ENCODE measurements around the gene RNF214. TPM values are rescaled to one million over a fixed set of nuclear protein-coding genes. Genes with fewer than 3 reads are reported as not detected.

Gene RNF214
- total RNA-seq, 1 experiment from 2014 or later, result 28.1 TPM

- BruUV-seq (replicated peaks), result no TSS peak
- Histone ChIP-seq H3K4me3 (no peak overlapping the region), H4K20me1 (ENCODE audit: insufficient read depth) (no peaks in the 10 kb centered on the region), H3K36me3 (ENCODE audit: low read depth) (no peaks in the 10 kb centered on the region), H3K4me1 (replicated peaks; ENCODE audit: insufficient read depth) (no peaks in the 10 kb centered on the region), H3K4me2 (no peak overlapping the region), H3K79me2 (ENCODE audit: low read depth) (no peaks in the 10 kb centered on the region), H3K27ac (no peak overlapping the region), H2AFZ (no peak overlapping the region), H3K9me2 (ENCODE audit: insufficient read depth) (no peaks in the 10 kb centered on the region), H3K9me3 (ENCODE audit: insufficient read depth, low read depth) (no peaks in the 10 kb centered on the region), H3F3A (ENCODE audit: insufficient read depth, low read depth) (no peaks in the 10 kb centered on the region), H3K27me3 (ENCODE audit: insufficient read depth, low read depth) (no peaks in the 10 kb centered on the region)
- TF ChIP-seq EZH2 (IDR thresholded peaks at IDR 0.05; ENCODE audit: low read depth) (no peak), CTCF (conservative IDR thresholded peaks at IDR 0.05) (no peak)
- no peak for DNase-seq
- CTCF ChIA-PET, result no interaction called here
- intact Hi-C loops (cut with micrococcal nuclease; ENCODE audit: unreplicated experiment), result no loop called here
- POLR2A ChIA-PET (ENCODE audit: unreplicated experiment), result interaction anchor here (0.6 kb wide), 1 partner anchor 75 kb away, joined by 6 read pairs; no protein-coding TSS in a partner anchor
Observed at GRCh38 chr11:117296881-117297280, 64.4 kb downstream of the RNF214 start.

DNA sequence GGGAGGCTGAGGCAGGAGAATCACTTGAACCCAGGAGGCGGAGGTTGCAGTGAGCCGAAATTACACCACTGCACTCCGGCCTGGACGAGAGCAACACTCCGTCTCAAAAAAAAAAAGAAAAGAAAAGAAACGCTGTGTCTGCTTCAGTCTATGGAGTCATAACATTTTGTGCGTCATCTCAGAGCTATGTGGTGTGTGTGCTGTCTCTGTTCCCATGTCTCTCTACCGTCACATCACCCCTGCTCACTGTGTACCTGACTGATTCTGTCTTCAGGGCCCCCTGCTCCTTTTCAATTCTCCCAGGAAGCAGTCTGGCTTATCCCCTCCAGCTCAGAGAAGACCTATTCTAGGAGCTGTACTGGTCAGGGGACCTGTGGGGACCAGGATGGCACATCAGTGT is 65.7 kb downstream of the RNF214 start:
- no peak overlapping the region for H3K4me3 ChIP-seq
- H3K36me3 ChIP-seq (ENCODE audit: low read depth), result no peaks in the 10 kb centered on the region
- H3K9me3 ChIP-seq (ENCODE audit: insufficient read depth, low read depth), result no peaks in the 10 kb centered on the region
- H3K4me1 ChIP-seq (replicated peaks; ENCODE audit: insufficient read depth), result no peaks in the 10 kb centered on the region
- TF ChIP-seq EZH2 (IDR thresholded peaks at IDR 0.05; ENCODE audit: low read depth) (no peak), CTCF (conservative IDR thresholded peaks at IDR 0.05) (no peak)
- H2AFZ ChIP-seq, result no peak overlapping the region
- H3F3A ChIP-seq (ENCODE audit: insufficient read depth, low read depth), result no peaks in the 10 kb centered on the region
- ChIA-PET CTCF (no interaction called here), POLR2A (ENCODE audit: unreplicated experiment) (no interaction called here)
- no peak overlapping the region for H3K27ac ChIP-seq
- H3K27me3 ChIP-seq (ENCODE audit: insufficient read depth, low read depth), result no peaks in the 10 kb centered on the region
- no peaks in the 10 kb centered on the region for H3K79me2 ChIP-seq (ENCODE audit: low read depth)
- H3K9me2 ChIP-seq (ENCODE audit: insufficient read depth), result no peaks in the 10 kb centered on the region
- no peak overlapping the region for H3K4me2 ChIP-seq
- no peak for DNase-seq
- H4K20me1 ChIP-seq (ENCODE audit: insufficient read depth), result no peaks in the 10 kb centered on the region
- intact Hi-C loops (cut with micrococcal nuclease; ENCODE audit: unreplicated experiment), result no loop called here
- BruUV-seq (replicated peaks), result no TSS peak

GRCh38 chr11:117299351-117300282 is 67.1 kb downstream of the RNF214 start:
- Histone ChIP-seq H2AFZ (no peak overlapping the region), H4K20me1 (ENCODE audit: insufficient read depth) (no peaks in the 10 kb centered on the region), H3K4me2 (no peak overlapping the region), H3K9me3 (ENCODE audit: insufficient read depth, low read depth) (no peaks in the 10 kb centered on the region), H3K4me3 (no peak overlapping the region), H3K36me3 (ENCODE audit: low read depth) (no peaks in the 10 kb centered on the region), H3K27me3 (ENCODE audit: insufficient read depth, low read depth) (no peaks in the 10 kb centered on the region), H3K27ac (no peak overlapping the region), H3K79me2 (ENCODE audit: low read depth) (no peaks in the 10 kb centered on the region), H3K9me2 (ENCODE audit: insufficient read depth) (no peaks in the 10 kb centered on the region), H3F3A (ENCODE audit: insufficient read depth, low read depth) (no peaks in the 10 kb centered on the region), H3K4me1 (replicated peaks; ENCODE audit: insufficient read depth) (no peaks in the 10 kb centered on the region)
- CTCF ChIA-PET, result interaction anchor here (0.7 kb wide), 1 partner anchor 128 kb away, joined by 4 read pairs; no protein-coding TSS in a partner anchor
- BruUV-seq (replicated peaks), result no TSS peak
- POLR2A ChIA-PET (ENCODE audit: unreplicated experiment), result no interaction called here
- DNase-seq, result no peak
- TF ChIP-seq EZH2 (IDR thresholded peaks at IDR 0.05; ENCODE audit: low read depth) (no peak), CTCF (conservative IDR thresholded peaks at IDR 0.05) (no peak)
- intact Hi-C loops (cut with micrococcal nuclease; ENCODE audit: unreplicated experiment), result no loop called here
